Keratinocyte (primary cell): Measurements from ENCODE around the gene WDR11. TPM values are rescaled to one million over a fixed set of nuclear protein-coding genes. Genes with fewer than 3 reads are reported as not detected.

ENCODE experiments used
- DNase-seq: peaks from one replicate; pipeline ENCODE4 v3.0.0-alpha.2; 2011; ENCODE audit warnings: low read depth, missing footprints, low spot score
- FAIRE-seq: peaks from 2 replicates; lab custom pipeline; 2011; peaks lifted over from hg19 to GRCh38; lab: Jason Lieb, UNC
- H2AFZ ChIP-seq: 2 replicates; pipeline ENCODE4 v1.6.0; 2012; ENCODE audit warnings: low read length, control low read depth, inconsistent platforms; ENCODE audit not compliant: control insufficient read depth
- H3K27ac ChIP-seq: 2 replicates; pipeline ENCODE4 v1.5.1; 2011; ENCODE audit warnings: low read length; ENCODE audit not compliant: control insufficient read depth, insufficient read depth
- H3K27me3 ChIP-seq: 3 replicates; pipeline ENCODE4 v1.6.0; 2011; ENCODE audit warnings: low read length; ENCODE audit not compliant: control insufficient read depth, insufficient read depth; ENCODE audit errors: extremely low read depth
- H3K36me3 ChIP-seq, 2 experiments: 2 replicates in 1 of 2; 3 replicates in 1 of 2; pipeline ENCODE4 v1.5.1; 2011; ENCODE audit warnings: low read length in 2 of 2, mild to moderate bottlenecking in 1 of 2; ENCODE audit not compliant: control insufficient read depth in 2 of 2, insufficient read depth in 2 of 2; ENCODE audit errors: extremely low read depth in 1 of 2
- H3K4me1 ChIP-seq: 3 replicates; pipeline ENCODE4 v1.5.1; 2011; ENCODE audit warnings: low read length; ENCODE audit not compliant: control insufficient read depth, insufficient read depth; ENCODE audit errors: extremely low read depth
- H3K4me2 ChIP-seq: 3 replicates; pipeline ENCODE4 v1.6.0; 2011; ENCODE audit warnings: low read depth, low read length; ENCODE audit not compliant: control insufficient read depth, insufficient read depth; ENCODE audit errors: extremely low read depth
- H3K4me3 ChIP-seq, 3 experiments: fragments of 200-600 bp in 1 of 3; sonication (generic) in 1 of 3; 2 replicates in 2 of 3; 3 replicates in 1 of 3; pipeline ENCODE4 v1.5.1; 2011 to 2016; ENCODE audit warnings: low read length in 3 of 3, mild to moderate bottlenecking in 3 of 3, control low read depth in 2 of 3, inconsistent platforms in 1 of 3, low read depth in 1 of 3, mixed read lengths in 1 of 3, mixed run types in 1 of 3, moderate library complexity in 1 of 3; ENCODE audit not compliant: control insufficient read depth in 2 of 3, insufficient read depth in 2 of 3; ENCODE audit errors: extremely low read depth in 1 of 3
- H3K79me2 ChIP-seq: 2 replicates; pipeline ENCODE4 v1.6.0; 2012; ENCODE audit warnings: low read length; ENCODE audit not compliant: control insufficient read depth, insufficient read depth
- H3K9ac ChIP-seq: 3 replicates; pipeline ENCODE4 v1.6.0; 2011; ENCODE audit warnings: low read length; ENCODE audit not compliant: control insufficient read depth, insufficient read depth; ENCODE audit errors: extremely low read depth
- H3K9me1 ChIP-seq: 3 replicates; pipeline ENCODE4 v1.6.0; 2011; ENCODE audit warnings: low read length; ENCODE audit not compliant: control insufficient read depth, insufficient read depth; ENCODE audit errors: extremely low read depth
- H3K9me3 ChIP-seq: 2 replicates; pipeline ENCODE4 v1.5.1; 2012; ENCODE audit warnings: low read depth, low read length; ENCODE audit not compliant: control insufficient read depth
- H4K20me1 ChIP-seq: 3 replicates; pipeline ENCODE4 v1.6.0; 2011; ENCODE audit warnings: low read length; ENCODE audit not compliant: control insufficient read depth, insufficient read depth; ENCODE audit errors: extremely low read depth
- CTCF ChIP-seq, 3 experiments: IDR thresholded peaks in 1 of 3; conservative IDR thresholded peaks in 1 of 3; optimal IDR thresholded peaks in 1 of 3; 2 replicates in 2 of 3; 3 replicates in 1 of 3; pipeline versions ENCODE3 to v1.5.1; 2011; ENCODE audit warnings: low read length in 3 of 3, mild to moderate bottlenecking in 3 of 3, moderate library complexity in 2 of 3, control low read depth in 1 of 3, inconsistent platforms in 1 of 3; ENCODE audit not compliant: insufficient read depth in 2 of 3; ENCODE audit errors: extremely low read depth in 1 of 3
- EZH2 ChIP-seq: IDR thresholded peaks from one replicate; pipeline ENCODE4 v1.6.1; 2012; ENCODE audit warnings: inconsistent platforms, mild to moderate bottlenecking, low read length, moderate library complexity
- dilution Hi-C: fragments of 300-500 bp; cut with MboI; formaldehyde crosslinking; loops from one replicate; pipeline ENCODE4 v1.7.0; 2020; ENCODE audit warnings: low sequenced_read_pairs; ENCODE audit not compliant: extremely low pct_ligation_motif_present
- polyA plus RNA-seq, 5 experiments: library from polyadenylated mRNA; depleted of rRNA in 3 of 5; stranded (reverse) in 3 of 5; stranded (forward) in 1 of 5; unstranded in 1 of 5; fragments of >200 nt; gene quantifications; 1 replicate in 1 of 5; 2 replicates in 3 of 5; 3 replicates in 1 of 5; pipeline versions ENCODE4 v1.2.1 to v1.2.3, GENCODE V29; 2011 to 2012; ENCODE audit warnings: missing spikeins in 2 of 5, low read depth in 1 of 5, low replicate concordance in 1 of 5

WDR11 gene
- polyA plus RNA-seq, 1 donor (not counting 4 experiments of a cell fraction or from before 2014, with no cell fraction given) = 79.2 TPM

DNA sequence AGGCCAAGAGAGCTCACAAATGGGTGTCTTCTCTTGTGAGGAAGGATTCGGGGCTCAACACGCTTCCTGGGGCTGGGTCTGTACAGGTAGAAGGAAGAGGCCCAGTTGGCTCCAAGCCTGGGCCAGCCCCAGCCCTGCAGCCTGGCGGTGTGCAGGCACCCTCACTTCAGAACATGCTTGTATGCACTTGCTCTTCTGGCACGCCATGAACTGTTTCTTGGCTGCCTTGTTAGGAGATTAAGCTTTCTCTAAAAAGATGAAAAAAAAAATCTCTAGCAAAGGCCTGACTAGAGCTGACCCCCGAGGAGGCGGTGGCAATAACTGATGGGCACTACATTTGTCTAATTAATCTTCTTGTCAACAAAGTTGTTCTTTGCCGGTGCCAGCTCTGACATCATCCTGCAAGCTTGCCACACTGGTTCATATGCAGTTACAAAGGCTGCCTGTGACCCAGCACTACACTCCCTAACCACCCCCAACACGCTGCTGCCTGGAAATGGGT lies 94.7 kb downstream of the WDR11 start:
- FAIRE-seq (peak; percentile 78), DNase-seq (no peak)
- H3K4me1 ChIP-seq = peaks cover 23% of the 10 kb centered on the region
- TF ChIP-seq CTCF (optimal IDR thresholded peaks at IDR 0.05 in 1 of 3, IDR thresholded peaks at IDR 0.05 in 1 of 3, conservative IDR thresholded peaks at IDR 0.05 in 1 of 3; ENCODE audit: extremely low read depth in 1 of 3, insufficient read depth in 2 of 3, low read length in 3 of 3) = no peak
- no peak for TF ChIP-seq EZH2
- H3K9me3 ChIP-seq = no peaks in the 10 kb centered on the region
- H3K4me2 ChIP-seq = peak overlapping the region; percentile 67
- no peaks in the 10 kb centered on the region for H3K27me3 ChIP-seq
- H3K27ac ChIP-seq = peak overlapping the region; percentile 22
- no peaks in the 10 kb centered on the region for H3K36me3 ChIP-seq
- H4K20me1 ChIP-seq = no peaks in the 10 kb centered on the region
- no peaks in the 10 kb centered on the region for H3K79me2 ChIP-seq
- H3K4me3 ChIP-seq = no peak overlapping the region
- H2AFZ ChIP-seq = peak overlapping the region; percentile 68
- H3K9ac ChIP-seq = peak overlapping the region; percentile 25
- dilution Hi-C loops = no loop called here
- H3K9me1 ChIP-seq = no peaks in the 10 kb centered on the region

- Histone ChIP-seq H3K9me3 (no peaks in the 10 kb centered on the region), H2AFZ (no peak overlapping the region), H3K4me1 (peaks cover 20% of the 10 kb centered on the region), H3K4me3 (no peak overlapping the region), H3K4me2 (peak overlapping the region; percentile 67), H3K9me1 (no peaks in the 10 kb centered on the region), H3K27ac (peak overlapping the region; percentile 22), H3K79me2 (no peaks in the 10 kb centered on the region), H3K36me3 (no peaks in the 10 kb centered on the region), H3K9ac (no peak overlapping the region), H4K20me1 (no peaks in the 10 kb centered on the region), H3K27me3 (no peaks in the 10 kb centered on the region)
- no peak for FAIRE-seq
- dilution Hi-C loops = no loop called here
- TF ChIP-seq EZH2 = no peak
- TF ChIP-seq CTCF (optimal IDR thresholded peaks at IDR 0.05 in 1 of 3, IDR thresholded peaks at IDR 0.05 in 1 of 3, conservative IDR thresholded peaks at IDR 0.05 in 1 of 3; ENCODE audit: extremely low read depth in 1 of 3, insufficient read depth in 2 of 3, low read length in 3 of 3) = no peak
- no peak for DNase-seq
Observed at GRCh38 chr10:120946497-120946896, 95.3 kb downstream of the WDR11 start.
